Stimulated activated CD4-positive, alpha-beta T cell treated with anti-CD3 and anti-CD28 coated beads, TNF-alpha, amount 100 ng/mL, for 48 hours (primary cell): ENCODE measurements around the gene SLC2A9.

Experiments
- DNase-seq, 3 donors: peaks; one replicate each; pipeline ENCODE4 v3.0.0-alpha.2; 2020; ENCODE audit warnings: low read depth in 3 of 3

The SLC2A9 gene

GRCh38 chr4:10045481-10045880, 24.2 kb upstream of the SLC2A9 start:
- no peak for DNase-seq

- DNase-seq, result no peak
Measured at GRCh38 chr4:10041036-10041435, 19.7 kb upstream of the SLC2A9 start.

GRCh38 chr4:10040049-10040892, 19.0 kb upstream of the SLC2A9 start:
- no peak for DNase-seq

GRCh38 chr4:10036807-10037342, 15.6 kb upstream of the SLC2A9 start:
- no peak for DNase-seq

GRCh38 chr4:10035130-10035529, 13.8 kb upstream of the SLC2A9 start:
- DNase-seq, result no peak

- DNase-seq, result no peak
Measured at GRCh38 chr4:10034612-10035104, 13.4 kb upstream of the SLC2A9 start.

- no peak for DNase-seq
Measured at GRCh38 chr4:10034136-10034535, 12.8 kb upstream of the SLC2A9 start.

GRCh38 chr4:10033191-10033881, 12.0 kb upstream of the SLC2A9 start:
- no peak for DNase-seq

DNA sequence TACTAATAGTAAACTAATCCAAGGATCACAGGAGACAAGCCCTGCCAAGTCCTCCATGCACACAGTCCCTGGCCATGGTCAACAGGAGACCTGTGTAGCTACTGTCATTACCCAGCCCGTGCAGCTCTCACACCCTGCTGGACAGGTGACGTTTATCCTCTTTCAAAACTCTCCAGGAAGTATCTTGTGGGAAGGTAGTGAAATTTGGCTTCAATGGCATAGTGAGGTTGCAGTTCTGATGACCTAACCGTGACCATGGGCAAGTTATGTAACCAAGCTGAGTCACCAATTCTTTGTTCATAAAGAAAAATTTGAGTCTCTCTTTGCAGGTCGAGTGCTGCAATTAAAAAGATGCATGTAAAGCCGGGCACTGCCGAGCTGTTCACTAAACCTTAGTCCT, 11.3 kb upstream of the SLC2A9 start:
- DNase-seq, result no peak

DNA sequence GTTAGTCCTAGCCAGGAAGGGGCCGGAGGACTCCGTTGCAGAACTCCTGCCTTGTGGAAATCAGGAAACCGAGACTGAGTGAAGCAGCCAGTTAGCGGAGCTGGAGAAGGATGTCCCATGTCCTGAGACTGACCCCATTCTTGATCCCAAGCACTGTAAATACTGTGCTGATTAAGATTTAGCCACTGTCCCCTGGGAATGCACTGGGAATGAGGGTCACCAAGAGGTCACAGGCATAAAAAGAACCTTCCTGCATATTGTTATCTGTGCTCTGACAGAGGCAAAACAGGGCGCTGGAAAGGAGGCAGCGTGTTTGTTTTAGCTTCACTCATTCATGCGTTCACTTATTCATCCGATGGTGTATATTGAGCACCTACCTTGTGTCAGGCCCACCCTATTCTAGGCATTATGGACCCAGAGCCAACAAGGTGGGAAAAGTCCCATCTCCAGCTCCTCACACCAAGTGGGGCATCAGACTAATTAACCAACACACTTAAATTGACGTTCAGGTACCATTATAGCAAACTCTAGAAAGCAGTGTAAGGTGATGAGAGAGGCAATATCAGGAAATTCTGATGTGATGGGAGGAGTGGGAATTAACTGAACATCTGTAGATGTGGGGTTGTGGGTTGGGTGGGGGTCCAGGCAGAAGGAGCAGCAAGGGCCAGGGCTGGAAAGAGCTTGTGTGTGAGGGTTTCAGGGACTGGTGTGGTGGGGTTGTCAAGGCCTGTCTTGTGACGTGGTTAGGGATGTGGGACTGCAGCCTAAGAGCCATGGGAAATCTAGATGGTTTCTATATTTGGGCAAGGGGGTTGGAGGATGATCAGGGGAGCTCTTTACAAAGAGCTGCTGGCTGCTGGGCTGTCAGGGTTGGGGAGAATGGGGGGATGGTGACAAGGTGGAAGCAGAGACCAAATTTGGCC, 10.6 kb upstream of the SLC2A9 start:
- DNase-seq, result no peak

- DNase-seq, result no peak
Measured at GRCh38 chr4:10030972-10031667, 9.8 kb upstream of the SLC2A9 start.

DNA sequence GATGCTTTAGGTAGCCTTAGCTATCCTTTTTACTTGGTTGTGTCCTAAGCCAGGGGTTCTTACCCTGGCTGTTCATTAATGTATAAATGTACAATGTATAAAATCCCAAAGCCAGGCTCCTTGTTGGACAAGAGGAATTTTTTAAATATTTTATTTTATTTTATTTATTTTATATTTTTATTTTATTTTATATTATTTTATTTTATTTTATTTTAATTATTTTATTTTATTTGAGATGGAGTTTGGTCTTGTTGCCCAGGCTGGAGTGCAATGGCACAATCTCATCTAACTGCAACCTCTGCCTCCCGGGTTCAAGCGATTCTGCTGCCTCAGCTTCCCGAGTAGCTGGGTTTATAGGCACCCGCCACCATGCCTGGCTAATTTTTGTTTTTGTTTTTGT, 8.1 kb upstream of the SLC2A9 start:
- DNase-seq, result no peak

GRCh38 chr4:10028910-10029309, 7.6 kb upstream of the SLC2A9 start:
- no peak for DNase-seq

DNA sequence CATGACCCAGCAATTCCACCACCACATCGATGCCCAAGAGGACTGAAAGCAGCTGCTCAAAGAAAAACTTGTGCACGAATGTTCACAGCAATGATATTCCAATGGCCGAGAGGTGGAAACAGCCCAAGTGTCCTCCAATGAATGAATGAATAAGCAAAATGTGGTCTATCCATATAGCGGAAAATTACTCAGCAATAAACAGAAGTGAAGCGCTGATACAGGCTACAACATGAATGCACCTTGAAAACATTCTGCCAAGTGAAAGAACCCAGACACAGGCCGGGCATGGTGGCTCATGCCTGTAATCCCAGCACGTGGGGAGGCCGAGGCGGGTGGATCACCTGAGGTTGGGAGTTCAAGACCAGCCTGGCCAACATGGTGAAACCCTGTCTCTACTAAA, 5.2 kb upstream of the SLC2A9 start:
- DNase-seq, result no peak

- DNase-seq, result no peak
Measured at GRCh38 chr4:10025230-10025806, 4.0 kb upstream of the SLC2A9 start.

DNA sequence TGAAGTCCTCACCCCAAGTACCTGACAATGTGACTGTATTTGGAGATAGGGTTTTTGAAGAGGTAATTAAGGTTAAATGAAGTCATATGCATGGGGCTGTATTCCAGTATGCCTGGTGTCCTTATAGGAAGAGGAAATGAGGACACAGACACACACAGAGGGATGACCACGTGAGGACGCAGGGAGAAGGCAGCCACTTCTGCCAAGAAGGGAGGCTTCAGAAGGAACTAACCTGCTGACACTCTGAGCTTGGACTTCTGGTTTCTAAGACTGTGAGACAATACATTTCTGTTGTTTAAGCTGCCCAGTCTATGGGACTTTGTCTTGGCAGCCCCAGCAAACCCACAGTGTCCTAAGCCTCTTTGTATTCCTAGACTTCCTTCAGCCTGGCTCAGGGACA, 3.0 kb upstream of the SLC2A9 start:
- no peak for DNase-seq

DNA sequence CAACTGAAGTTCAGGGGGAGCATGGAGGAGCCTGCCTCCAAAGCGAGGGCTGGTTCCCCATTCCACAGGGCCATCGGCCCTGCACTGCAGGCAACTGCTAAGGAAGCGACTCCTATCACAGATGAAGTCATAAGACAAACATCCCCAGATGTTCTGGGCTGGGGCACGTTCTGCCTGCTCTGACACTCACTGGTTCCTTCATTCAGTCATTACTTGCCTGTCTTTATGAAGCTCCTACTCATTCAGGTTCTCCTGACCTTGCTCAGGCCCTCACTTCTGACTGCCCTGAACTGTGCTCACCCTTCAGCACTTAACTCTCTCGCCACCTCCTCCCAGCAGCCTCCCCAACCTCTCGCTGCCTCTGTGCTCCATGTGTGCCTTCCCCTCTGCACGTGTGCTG, 2.5 kb upstream of the SLC2A9 start:
- DNase-seq, result no peak

DNA sequence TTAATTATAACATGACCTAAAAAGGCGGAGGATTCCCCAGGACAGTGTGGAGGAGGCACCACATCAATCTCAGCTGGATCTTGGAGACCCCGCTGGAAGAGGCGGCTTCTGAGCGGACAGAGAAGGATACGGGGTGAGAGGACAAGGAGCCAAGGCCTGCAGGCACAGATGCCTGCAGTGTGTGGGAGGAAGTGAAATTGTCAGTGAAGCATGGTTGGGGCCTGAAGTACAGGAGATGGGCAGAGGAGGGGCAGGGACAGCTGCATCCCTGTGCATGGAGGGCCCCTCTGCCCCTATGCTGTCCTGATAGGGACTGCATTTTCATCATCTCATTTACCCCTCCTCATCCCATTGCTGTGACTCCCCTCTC, 1.7 kb upstream of the SLC2A9 start:
- DNase-seq, result no peak

DNA sequence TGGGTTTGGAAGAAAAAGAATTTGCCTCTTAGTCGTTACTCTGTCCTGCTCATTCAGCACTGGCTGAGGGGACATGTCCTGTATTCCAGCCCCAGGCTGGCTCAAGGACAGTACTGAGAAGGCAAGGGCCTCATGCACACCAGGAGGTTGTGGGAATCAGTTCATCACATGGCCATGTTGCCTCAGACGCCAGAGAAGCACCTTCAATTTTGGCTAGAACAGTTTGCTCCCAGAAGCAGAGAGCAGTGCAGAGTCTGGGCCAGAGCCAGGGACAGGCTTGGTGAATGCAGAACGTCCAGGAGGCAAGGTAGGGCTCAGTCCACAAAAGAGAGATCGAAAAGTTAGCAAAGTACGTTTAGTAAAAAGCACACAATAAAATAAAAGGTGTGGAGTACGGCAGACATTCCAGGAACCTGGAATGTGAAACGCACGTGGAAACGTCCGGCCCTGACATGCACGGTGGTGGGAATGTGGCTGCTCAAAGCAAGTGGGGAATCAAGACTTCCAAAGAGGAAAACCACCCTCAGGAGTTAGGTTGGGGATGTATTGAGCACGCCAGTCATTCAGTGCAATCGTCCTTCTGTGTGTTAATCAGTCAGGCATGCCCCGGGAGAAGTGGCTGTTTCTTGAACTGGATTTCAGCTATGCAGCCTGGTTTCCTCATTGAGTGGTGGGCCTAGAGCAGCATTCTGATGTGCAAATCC, 1.2 kb upstream of the SLC2A9 start:
- no peak for DNase-seq

DNA sequence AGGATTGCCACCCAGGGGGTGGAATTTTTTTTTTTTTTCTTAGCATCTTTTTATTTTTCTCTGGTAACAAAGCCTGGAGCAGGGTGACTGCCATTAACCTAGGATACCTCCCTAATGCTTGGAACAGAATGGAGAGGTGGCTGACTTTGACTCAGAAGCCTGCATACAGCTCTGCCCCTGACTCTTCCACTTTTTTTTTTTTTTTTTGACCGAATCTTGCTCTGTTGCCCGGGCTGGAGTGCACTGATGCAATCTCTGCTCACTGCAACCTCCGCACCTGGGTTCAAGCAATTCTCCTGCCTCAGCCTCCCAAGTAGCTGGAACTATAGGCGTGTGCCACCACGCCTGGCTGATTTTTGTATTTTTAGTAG, 341 bp upstream of the SLC2A9 start:
- no peak for DNase-seq
